Memory B cell (primary cell): ENCODE data around the gene ZNF513.
"Not testable (repeated sequence)": the region's sequence is repeated elsewhere in the genome, so short reads cannot be mapped to it uniquely, and the experiment has no call there.

Source experiments
- ATAC-seq: fragments of 150-1000 bp; cut with Tn5 transposase; 2 replicates; pipeline ENCODE4 v1.10.0; 2021; ENCODE audit warnings: low read depth, mild to moderate bottlenecking, moderate library complexity
- DNase-seq, 2 donors: peaks; one replicate each; pipeline ENCODE4 v3.0.0; 2022; ENCODE audit warnings: low spot score in 2 of 2
- H3K27ac Mint-ChIP-seq: one replicate; pipeline ENCODE4 v1.8.0; 2022; ENCODE audit warnings: mild to moderate bottlenecking, moderate library complexity, mixed read lengths
- H3K27me3 Mint-ChIP-seq: one replicate; pipeline ENCODE4 v1.8.0; 2022; ENCODE audit warnings: mixed read lengths
- H3K36me3 Mint-ChIP-seq: one replicate; pipeline ENCODE4 v1.8.0; 2022; ENCODE audit warnings: mild to moderate bottlenecking, mixed read lengths
- H3K4me1 Mint-ChIP-seq: one replicate; pipeline ENCODE4 v1.8.0; 2022; ENCODE audit warnings: mixed read lengths
- H3K4me3 Mint-ChIP-seq: one replicate; pipeline ENCODE4 v1.8.0; 2022; ENCODE audit warnings: mild to moderate bottlenecking, moderate library complexity, mixed read lengths
- H3K9me3 Mint-ChIP-seq: one replicate; pipeline ENCODE4 v1.8.0; 2022; ENCODE audit warnings: mixed read lengths

The ZNF513 gene, protein sequence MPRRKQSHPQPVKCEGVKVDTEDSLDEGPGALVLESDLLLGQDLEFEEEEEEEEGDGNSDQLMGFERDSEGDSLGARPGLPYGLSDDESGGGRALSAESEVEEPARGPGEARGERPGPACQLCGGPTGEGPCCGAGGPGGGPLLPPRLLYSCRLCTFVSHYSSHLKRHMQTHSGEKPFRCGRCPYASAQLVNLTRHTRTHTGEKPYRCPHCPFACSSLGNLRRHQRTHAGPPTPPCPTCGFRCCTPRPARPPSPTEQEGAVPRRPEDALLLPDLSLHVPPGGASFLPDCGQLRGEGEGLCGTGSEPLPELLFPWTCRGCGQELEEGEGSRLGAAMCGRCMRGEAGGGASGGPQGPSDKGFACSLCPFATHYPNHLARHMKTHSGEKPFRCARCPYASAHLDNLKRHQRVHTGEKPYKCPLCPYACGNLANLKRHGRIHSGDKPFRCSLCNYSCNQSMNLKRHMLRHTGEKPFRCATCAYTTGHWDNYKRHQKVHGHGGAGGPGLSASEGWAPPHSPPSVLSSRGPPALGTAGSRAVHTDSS

GRCh38 chr2:27380626-27381545 is at the start of gene ZNF513:
TSS of gene ZNF513 (minus strand) at chr2:27380734. CDS start at chr2:27380526, 208 bp downstream.
- Mint-ChIP-seq H3K4me3 (peak within 1 kb of the TSS; percentile 96), H3K27me3 (no peaks in the 10 kb centered on the region), H3K9me3 (no peaks in the 10 kb centered on the region), H3K4me1 (peaks cover 25% of the 10 kb centered on the region), H3K36me3 (peaks cover 23% of the 10 kb centered on the region), H3K27ac (peak within 1 kb of the TSS; percentile 96)
- ATAC-seq: peak; percentile 99
- DNase-seq: peak; percentile 76 to 77

DNA sequence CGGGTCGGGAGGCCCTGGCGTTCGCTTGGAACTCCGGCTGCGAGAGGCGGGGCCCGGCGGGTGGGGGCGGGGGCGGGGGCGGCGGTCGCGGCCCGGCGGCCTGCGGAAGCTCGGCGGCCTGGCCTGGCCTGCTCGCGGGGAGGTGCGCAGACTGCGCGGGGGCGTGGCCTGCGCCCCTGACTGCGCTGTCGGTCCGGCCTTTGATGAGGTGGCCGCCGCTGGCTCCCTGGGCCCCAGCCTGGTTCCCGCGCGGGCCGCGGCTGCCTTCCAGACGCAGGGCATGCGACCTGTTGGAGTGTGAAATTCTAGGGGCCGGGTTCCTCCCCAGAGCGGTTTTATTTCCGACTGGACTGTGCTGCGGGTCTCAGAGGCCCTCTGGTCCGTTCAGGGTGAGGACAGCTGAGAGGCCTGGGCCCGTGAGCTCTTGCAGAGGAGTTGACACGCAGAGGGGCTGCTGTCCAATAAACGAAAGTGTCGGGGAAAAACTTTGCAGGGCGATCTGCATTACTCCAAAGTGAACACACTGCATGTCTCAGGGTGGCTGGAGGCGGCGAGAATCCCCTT is 48.5 kb upstream of the ZNF513 start:
- H3K27ac Mint-ChIP-seq: peak overlapping the region; percentile 83
- DNase-seq (no peak), ATAC-seq (peak; percentile 63)
- peaks cover 10% of the 10 kb centered on the region for H3K36me3 Mint-ChIP-seq
- H3K27me3 Mint-ChIP-seq: no peaks in the 10 kb centered on the region
- H3K4me1 Mint-ChIP-seq: peaks cover 23% of the 10 kb centered on the region
- peak overlapping the region; percentile 89 for H3K4me3 Mint-ChIP-seq
- H3K9me3 Mint-ChIP-seq: no peaks in the 10 kb centered on the region

GRCh38 chr2:27428213-27428977 is 47.9 kb upstream of the ZNF513 start, which contains the start of gene NRBP1:
TSS of gene NRBP1 (plus strand) at chr2:27428631. CDS start at chr2:27433274, 4,643 bp downstream.
- peak; percentile 90 for ATAC-seq
- peak within 1 kb of the TSS; percentile 100 for H3K4me3 Mint-ChIP-seq
- peaks cover 19% of the 10 kb centered on the region for H3K4me1 Mint-ChIP-seq
- peak; percentile 87 to 90 for DNase-seq
- H3K27ac Mint-ChIP-seq: peak within 1 kb of the TSS; percentile 93
- peaks cover 4% of the 10 kb centered on the region for H3K36me3 Mint-ChIP-seq
- H3K27me3 Mint-ChIP-seq: no peaks in the 10 kb centered on the region
- H3K9me3 Mint-ChIP-seq: no peaks in the 10 kb centered on the region

GRCh38 chr2:27427863-27428212 is 47.3 kb upstream of the ZNF513 start:
- DNase-seq: no peak
- peaks cover 15% of the 10 kb centered on the region for H3K4me1 Mint-ChIP-seq
- H3K4me3 Mint-ChIP-seq: peak overlapping the region; percentile 100
- H3K36me3 Mint-ChIP-seq: no peaks in the 10 kb centered on the region
- H3K27me3 Mint-ChIP-seq: no peaks in the 10 kb centered on the region
- H3K9me3 Mint-ChIP-seq: no peaks in the 10 kb centered on the region
- H3K27ac Mint-ChIP-seq: peak overlapping the region; percentile 93
- no peak for ATAC-seq

DNA sequence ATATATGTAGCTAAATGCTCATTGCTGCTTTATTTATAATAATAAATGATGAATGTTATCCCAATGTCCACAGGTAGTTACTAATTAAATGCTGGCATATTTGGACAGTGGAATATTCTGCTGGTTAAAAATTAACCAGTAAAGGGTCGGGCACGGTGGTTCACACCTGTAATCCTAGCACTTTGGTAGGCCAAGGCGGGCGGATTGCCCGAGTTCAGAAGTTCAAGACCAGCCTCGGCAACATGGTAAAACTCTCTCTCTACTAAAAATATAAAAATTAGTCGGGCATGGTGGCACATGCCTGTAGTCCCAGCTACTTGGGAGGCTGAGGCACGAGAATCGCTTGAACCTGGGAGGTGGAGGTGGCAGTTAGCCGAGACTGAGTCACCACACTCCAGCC is 44.5 kb upstream of the ZNF513 start:
- not testable (repeated sequence) for H3K4me3 Mint-ChIP-seq, ATAC-seq, H3K27ac Mint-ChIP-seq, H3K27me3 Mint-ChIP-seq, H3K9me3 Mint-ChIP-seq, DNase-seq, H3K36me3 Mint-ChIP-seq
- peaks cover 13% of the 10 kb centered on the region for H3K4me1 Mint-ChIP-seq

GRCh38 chr2:27422958-27423357 is 42.4 kb upstream of the ZNF513 start:
- ATAC-seq (no peak), DNase-seq (no peak)
- Mint-ChIP-seq H3K27me3 (no peaks in the 10 kb centered on the region), H3K9me3 (no peaks in the 10 kb centered on the region), H3K36me3 (no peaks in the 10 kb centered on the region), H3K27ac (no peak overlapping the region), H3K4me3 (no peak overlapping the region), H3K4me1 (peaks cover 4% of the 10 kb centered on the region)

GRCh38 chr2:27421660-27422250 is 41.2 kb upstream of the ZNF513 start:
- Mint-ChIP-seq H3K36me3 (no peaks in the 10 kb centered on the region), H3K4me1 (no peaks in the 10 kb centered on the region), H3K9me3 (no peaks in the 10 kb centered on the region), H3K4me3 (no peak overlapping the region), H3K27ac (no peak overlapping the region), H3K27me3 (no peaks in the 10 kb centered on the region)
- ATAC-seq (no peak), DNase-seq (no peak)

DNA sequence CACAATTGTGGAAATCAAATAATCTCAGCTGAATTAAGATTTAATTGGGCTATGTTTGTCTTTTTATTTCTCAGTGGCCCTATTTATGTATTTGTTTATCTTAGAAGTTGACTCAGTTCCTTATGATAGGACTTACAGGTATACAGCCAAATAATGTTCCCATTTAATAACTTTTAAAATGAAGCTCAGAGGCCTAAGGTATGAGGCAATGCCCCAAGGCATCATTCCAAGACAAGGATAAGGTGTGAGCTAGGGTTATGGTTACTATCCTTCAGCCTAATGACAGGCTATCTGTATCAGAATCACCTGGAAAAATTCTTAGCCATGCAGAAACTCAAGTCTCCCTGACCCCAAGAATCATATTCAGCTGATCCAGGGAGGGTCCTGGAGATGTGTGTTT is 40.5 kb upstream of the ZNF513 start:
- Mint-ChIP-seq H3K4me3 (no peak overlapping the region), H3K4me1 (no peaks in the 10 kb centered on the region), H3K9me3 (no peaks in the 10 kb centered on the region), H3K27ac (no peak overlapping the region), H3K27me3 (no peaks in the 10 kb centered on the region), H3K36me3 (no peaks in the 10 kb centered on the region)
- DNase-seq (no peak), ATAC-seq (no peak)

GRCh38 chr2:27416151-27416550 is 35.6 kb upstream of the ZNF513 start:
- Mint-ChIP-seq H3K27ac (no peak overlapping the region), H3K36me3 (no peaks in the 10 kb centered on the region), H3K4me3 (no peak overlapping the region), H3K4me1 (no peaks in the 10 kb centered on the region), H3K27me3 (peaks cover 2% of the 10 kb centered on the region), H3K9me3 (no peaks in the 10 kb centered on the region)
- no peak for ATAC-seq
- no peak for DNase-seq

GRCh38 chr2:27412419-27413152 is 32.1 kb upstream of the ZNF513 start:
- DNase-seq (no peak), ATAC-seq (no peak)
- H3K36me3 Mint-ChIP-seq: peaks cover 2% of the 10 kb centered on the region
- H3K27ac Mint-ChIP-seq: no peak overlapping the region
- peaks cover 11% of the 10 kb centered on the region for H3K4me1 Mint-ChIP-seq
- no peak overlapping the region for H3K4me3 Mint-ChIP-seq
- peaks cover 2% of the 10 kb centered on the region for H3K27me3 Mint-ChIP-seq
- peaks cover 4% of the 10 kb centered on the region for H3K9me3 Mint-ChIP-seq

DNA sequence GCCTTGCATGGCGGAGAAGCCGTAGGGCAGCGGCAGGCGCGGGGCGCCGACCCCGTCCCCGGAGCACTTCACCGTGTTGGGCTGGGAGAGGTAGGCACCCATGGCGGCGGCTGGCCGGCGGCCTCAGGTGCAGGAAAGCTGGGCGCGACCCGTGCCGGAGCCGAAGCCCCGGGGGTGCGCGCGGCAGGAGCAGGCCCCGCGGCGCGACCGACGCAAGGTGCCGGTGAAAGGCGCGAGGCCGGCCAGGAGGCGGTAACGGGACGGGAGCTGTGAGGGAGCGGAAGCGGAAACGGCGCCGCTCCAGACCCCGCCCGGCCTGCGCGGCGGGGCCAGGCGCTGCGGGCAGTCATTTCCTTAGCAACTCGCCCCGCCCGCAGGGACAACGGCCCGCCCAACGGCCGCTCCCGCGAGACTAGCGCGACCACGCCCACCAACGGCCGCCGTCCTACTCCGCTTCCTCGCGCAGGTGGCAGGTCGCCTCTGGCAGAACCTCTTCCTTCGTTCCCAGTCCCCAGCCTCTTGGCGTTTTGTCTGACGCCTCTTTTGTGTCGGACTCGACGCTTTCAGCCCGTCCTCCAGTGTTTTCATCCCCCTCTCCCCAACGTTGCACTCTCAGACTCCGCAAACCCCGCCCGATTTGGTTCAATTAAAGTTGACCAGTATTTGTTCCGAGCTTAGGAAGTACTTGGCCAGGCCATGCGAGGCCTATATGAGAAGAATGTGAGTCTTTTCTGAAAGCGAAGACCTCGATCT is 29.0 kb upstream of the ZNF513 start, which contains the start of gene PPM1G:
Gene PPM1G (minus strand): TSS at position 271 of the 753 bp plus-strand sequence. CDS start 169 bp downstream, at position 102.
- Mint-ChIP-seq H3K27ac (peak within 1 kb of the TSS; percentile 89), H3K36me3 (peaks cover 6% of the 10 kb centered on the region), H3K4me1 (peaks cover 19% of the 10 kb centered on the region), H3K4me3 (peak within 1 kb of the TSS; percentile 89), H3K9me3 (peaks cover 4% of the 10 kb centered on the region), H3K27me3 (peaks cover 2% of the 10 kb centered on the region)
- ATAC-seq (peak; percentile 95), DNase-seq (peak; percentile 96)
